SU-DHL-6 (cell line): ENCODE measurements around the gene IGF2.

Experiments
- EZH2phosphoT487 ChIP-seq: fragments of 200-600 bp; sonication (generic), shearing (Covaris generic); conservative IDR thresholded peaks from 2 replicates; pipeline ENCODE4 v1.6.1; 2018; ENCODE audit warnings: mild to moderate bottlenecking, antibody characterized with exemption, low read length, moderate library complexity, mixed read lengths
- TF ChIP-seq, protein P1 (sequence below): fragments of 200-600 bp; sonication (generic); IDR thresholded peaks from one replicate; pipeline ENCODE4 v1.5.1; 2017; ENCODE audit warnings: antibody characterized with exemption, mild to moderate bottlenecking, low read length, moderate library complexity; ENCODE audit not compliant: insufficient read depth, poor library complexity, severe bottlenecking

DNA sequence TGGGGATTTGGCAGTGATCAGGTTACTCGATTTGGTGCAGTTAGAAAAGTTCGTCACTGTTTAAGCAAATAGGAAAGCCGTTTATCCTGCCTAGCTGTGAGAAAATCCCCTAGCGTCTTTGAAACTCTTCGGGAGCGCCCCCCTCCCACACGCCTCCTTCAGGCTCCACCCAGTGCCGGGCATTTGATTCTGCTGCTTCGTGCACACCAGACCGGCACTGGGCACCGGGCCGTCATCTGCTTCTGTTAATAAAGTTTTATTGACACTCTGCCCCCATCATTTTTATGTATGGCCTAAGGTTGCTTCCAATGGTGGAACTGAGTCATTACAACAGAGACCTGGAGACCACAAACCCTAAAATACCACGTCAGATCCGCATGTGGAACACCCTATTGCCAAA is 50.9 kb downstream of the IGF2 start:
- TF ChIP-seq, protein P1, sequence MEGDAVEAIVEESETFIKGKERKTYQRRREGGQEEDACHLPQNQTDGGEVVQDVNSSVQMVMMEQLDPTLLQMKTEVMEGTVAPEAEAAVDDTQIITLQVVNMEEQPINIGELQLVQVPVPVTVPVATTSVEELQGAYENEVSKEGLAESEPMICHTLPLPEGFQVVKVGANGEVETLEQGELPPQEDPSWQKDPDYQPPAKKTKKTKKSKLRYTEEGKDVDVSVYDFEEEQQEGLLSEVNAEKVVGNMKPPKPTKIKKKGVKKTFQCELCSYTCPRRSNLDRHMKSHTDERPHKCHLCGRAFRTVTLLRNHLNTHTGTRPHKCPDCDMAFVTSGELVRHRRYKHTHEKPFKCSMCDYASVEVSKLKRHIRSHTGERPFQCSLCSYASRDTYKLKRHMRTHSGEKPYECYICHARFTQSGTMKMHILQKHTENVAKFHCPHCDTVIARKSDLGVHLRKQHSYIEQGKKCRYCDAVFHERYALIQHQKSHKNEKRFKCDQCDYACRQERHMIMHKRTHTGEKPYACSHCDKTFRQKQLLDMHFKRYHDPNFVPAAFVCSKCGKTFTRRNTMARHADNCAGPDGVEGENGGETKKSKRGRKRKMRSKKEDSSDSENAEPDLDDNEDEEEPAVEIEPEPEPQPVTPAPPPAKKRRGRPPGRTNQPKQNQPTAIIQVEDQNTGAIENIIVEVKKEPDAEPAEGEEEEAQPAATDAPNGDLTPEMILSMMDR = no peak
- TF ChIP-seq EZH2phosphoT487 = no peak
